KOPT-K1 (cell line): Measurements from ENCODE around the gene FERMT3.

ENCODE experiments used
- H3K27ac ChIP-seq: fragments of 200-600 bp; sonication (generic); 2 replicates; pipeline ENCODE4 v1.5.1; 2016; ENCODE audit warnings: antibody characterized with exemption, mild to moderate bottlenecking, low read depth, low read length; ENCODE audit not compliant: poor library complexity, severe bottlenecking
- H3K36me3 ChIP-seq: fragments of 200-600 bp; sonication (generic); 2 replicates; pipeline ENCODE4 v1.5.1; 2017; ENCODE audit warnings: antibody characterized with exemption, mild to moderate bottlenecking, low read length, moderate library complexity; ENCODE audit not compliant: insufficient read depth
- H3K9me3 ChIP-seq: fragments of 200-600 bp; sonication (generic); 2 replicates; pipeline ENCODE4 v1.5.1; 2017; ENCODE audit warnings: antibody characterized with exemption, low read length, mild to moderate bottlenecking; ENCODE audit not compliant: insufficient read depth, poor library complexity, severe bottlenecking

Gene FERMT3

DNA sequence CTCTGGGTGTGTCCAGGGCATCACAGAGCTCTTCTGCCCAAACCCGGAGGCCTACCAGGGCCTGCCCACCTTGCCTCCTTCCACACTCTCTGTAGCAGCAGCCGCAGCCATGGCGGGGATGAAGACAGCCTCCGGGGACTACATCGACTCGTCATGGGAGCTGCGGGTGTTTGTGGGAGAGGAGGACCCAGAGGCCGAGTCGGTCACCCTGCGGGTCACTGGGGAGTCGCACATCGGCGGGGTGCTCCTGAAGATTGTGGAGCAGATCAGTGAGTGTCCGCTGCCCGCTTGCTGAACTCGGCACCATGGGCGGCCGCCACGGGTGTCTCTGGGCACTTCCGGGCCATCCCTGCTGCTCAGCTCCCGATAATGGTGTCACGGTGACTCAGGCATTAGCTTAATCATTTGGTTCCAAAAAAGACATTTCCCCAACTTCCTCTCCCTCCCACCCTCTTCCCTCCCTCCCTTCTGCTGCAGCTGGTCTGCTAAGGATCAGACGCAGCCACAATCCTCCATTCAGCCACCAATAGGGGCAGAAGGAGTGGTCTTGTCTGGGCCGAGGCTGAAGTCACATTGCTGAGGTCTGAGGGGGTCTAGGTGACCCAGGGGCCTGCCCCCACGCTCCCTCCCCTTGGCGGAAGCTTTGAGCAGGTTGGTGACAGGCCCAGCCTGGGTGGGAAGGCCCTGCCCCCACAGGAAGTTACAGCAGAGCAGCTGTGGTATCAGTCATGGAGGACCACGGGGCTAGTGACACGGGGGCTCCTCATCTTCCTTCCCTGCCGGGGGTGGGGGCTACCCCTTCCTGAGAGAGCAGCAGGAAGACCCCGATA lies 950 bp downstream of the FERMT3 start:
- H3K36me3 ChIP-seq, result peaks cover 78% of the 10 kb centered on the region
- H3K9me3 ChIP-seq, result no peaks in the 10 kb centered on the region
- peak overlapping the region; percentile 93 for H3K27ac ChIP-seq

DNA sequence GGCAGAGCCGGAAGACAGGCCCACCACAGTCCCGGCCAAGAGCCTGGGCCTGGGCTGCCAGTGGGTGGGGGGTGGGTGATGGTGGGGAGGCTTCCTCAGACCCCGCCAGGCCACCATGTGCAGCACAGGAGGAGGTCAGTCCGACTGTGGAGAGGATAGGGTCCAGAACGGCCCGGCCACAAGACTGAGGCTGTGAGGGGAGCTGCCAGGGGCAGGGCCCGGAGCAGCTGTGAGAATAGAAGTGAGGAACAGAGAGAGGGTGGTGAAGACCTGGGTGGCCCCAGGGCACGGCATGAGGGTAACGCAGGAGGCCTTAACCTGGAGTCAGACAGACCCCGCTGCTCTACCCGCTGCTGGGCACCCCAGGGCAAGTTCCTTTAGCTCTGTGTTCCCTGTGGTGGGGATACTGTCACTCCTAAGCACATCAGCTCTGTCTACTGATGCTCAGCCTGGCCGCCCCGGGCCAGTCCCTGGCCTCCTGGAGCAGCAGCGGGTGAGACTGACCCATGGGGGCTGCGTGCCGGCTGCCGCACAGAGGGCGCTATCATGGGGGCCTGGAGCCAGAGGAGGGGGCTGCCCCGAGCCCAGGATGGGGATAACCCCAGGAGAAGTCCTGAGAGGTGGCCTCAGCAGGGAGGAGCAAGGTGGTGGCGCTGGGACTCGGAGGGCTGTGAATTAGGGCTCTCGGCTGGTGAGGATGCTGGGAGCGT lies 1.7 kb downstream of the FERMT3 start:
- Histone ChIP-seq H3K36me3 (peaks cover 77% of the 10 kb centered on the region), H3K27ac (peak overlapping the region; percentile 93), H3K9me3 (no peaks in the 10 kb centered on the region)

DNA sequence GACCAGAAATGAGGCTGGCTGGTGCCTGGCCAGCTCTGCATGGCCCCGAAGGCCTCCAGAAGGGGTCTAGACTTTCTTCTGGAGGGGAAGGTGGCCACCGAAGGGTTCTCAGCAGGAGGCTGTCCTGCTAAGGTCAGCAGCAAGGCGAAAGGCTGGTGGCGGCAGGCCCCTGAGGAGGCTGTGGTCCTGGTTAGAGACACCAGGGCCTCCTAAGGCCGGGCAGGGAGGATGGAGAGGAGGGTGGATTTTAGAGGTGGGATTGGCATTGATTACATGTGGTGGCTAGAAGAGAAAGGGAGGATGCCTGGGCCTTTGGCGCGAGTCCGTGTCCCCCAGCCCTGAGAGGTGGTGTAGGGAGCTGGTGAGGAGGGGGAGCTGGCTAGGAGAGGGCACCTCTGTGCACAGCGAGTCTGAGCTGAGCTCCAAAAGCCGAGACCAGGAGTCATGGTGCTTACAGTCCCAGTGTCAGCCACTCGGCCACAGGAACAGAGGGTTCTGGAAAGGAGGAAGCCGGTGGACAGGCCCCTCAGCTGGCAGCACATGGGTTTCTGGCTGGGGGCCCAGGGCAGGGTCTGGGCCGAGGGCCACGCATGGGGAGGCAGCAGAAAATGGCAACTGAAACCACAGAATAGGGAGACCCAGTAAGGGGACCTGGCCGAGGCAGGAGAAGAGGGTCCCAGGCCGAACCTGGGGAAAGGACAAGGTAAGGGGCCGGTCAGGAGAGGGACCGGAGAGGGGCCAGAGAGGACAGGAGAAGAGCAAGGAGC lies 2.5 kb downstream of the FERMT3 start:
- Histone ChIP-seq H3K27ac (peak overlapping the region; percentile 93), H3K9me3 (no peaks in the 10 kb centered on the region), H3K36me3 (peaks cover 76% of the 10 kb centered on the region)

DNA sequence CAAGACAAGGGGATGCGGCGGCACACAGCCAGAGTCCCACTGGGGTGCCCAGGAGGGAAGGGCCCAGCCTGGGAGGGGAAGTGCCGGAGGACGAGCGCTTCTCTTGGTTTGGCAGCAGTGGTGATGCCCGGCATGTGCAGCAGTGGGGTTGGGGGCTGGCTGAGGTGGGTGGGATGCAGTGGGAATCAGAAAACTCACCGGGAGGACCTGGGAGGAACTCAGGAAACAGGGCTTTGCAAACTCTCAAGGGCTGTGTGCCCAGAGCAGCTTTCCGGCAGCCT lies 3.0 kb downstream of the FERMT3 start:
- H3K9me3 ChIP-seq, result no peaks in the 10 kb centered on the region
- peaks cover 76% of the 10 kb centered on the region for H3K36me3 ChIP-seq
- H3K27ac ChIP-seq, result no peak overlapping the region

DNA sequence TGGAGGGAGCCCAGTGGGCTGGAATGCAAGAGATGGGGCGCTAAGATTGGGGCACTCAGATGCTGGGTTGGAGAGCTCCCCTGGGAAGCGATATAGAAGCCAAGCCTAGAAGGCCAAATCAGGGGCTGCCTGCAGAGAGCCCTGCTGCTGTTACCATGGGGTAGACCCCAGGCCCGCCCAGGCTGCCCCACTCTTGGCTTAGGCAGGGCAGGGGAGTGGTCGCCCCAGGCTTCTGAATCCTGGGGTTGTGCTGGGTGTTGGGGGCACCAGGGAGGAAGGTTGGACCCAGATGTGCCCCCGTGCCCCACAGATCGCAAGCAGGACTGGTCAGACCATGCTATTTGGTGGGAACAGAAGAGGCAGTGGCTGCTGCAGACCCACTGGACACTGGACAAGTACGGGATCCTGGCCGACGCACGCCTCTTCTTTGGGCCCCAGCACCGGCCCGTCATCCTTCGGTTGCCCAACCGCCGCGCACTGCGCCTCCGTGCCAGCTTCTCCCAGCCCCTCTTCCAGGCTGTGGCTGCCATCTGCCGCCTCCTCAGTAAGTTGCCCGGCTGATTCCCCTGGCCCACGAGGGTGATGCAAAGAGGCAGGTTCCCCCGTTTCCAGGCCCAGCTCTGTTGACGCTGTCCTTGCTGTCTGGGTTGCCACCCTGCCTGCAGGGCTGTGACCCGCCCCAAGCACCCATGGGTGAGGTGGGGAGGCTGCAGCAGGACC lies 3.9 kb downstream of the FERMT3 start:
- Histone ChIP-seq H3K9me3 (no peaks in the 10 kb centered on the region), H3K27ac (no peak overlapping the region), H3K36me3 (peaks cover 76% of the 10 kb centered on the region)

DNA sequence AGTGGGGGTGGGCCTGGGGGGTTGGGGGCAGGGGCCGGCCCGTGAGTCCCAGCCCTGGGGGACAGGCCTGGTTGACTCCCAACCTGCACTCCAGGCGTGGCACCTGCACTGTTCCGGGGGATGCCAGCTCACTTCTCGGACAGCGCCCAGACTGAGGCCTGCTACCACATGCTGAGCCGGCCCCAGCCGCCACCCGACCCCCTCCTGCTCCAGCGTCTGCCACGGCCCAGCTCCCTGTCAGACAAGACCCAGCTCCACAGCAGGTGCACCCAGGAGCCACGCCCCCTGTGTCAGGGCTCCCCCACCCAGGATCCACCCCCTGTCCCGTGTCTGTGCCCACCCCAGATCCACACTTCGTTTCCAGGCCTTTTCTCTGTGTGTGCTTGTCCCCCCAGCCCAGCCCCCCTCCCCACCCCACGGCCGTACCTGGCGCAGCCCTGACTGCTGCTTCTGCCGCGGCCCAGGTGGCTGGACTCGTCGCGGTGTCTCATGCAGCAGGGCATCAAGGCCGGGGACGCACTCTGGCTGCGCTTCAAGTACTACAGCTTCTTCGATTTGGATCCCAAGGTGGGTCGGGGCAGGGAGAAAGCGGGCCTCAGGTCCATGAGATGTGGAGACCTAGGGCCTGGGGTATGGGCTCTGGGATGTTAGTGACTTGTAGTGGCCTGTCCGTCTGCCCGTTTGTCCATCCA lies 4.8 kb downstream of the FERMT3 start:
- Histone ChIP-seq H3K36me3 (peaks cover 79% of the 10 kb centered on the region), H3K9me3 (no peaks in the 10 kb centered on the region)

DNA sequence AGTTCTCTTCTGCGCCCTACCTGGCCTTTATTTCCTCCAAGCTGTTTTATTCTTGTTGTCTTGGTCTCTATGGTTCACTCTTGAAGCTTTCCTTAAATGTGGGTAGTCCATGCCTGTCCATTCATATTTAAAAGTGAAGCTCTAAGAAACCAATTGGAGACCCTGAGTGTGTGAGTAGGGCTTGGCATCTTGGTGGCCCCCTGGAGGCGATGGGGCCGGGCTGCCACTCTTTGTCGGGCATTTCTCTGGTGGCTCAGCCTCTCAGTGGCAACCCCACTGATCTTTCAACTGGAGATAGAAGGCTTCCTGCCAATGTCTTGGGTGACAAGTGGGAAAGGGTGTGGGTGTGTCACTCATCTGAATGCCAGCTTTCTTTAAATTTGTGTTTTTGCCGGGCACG lies 10.4 kb downstream of the FERMT3 start:
- Histone ChIP-seq H3K9me3 (no peaks in the 10 kb centered on the region), H3K27ac (no peak overlapping the region), H3K36me3 (peaks cover 96% of the 10 kb centered on the region)

More for the DNA sequence above, 4.8 kb downstream of the FERMT3 start:
- H3K27ac ChIP-seq, result no peak overlapping the region

DNA sequence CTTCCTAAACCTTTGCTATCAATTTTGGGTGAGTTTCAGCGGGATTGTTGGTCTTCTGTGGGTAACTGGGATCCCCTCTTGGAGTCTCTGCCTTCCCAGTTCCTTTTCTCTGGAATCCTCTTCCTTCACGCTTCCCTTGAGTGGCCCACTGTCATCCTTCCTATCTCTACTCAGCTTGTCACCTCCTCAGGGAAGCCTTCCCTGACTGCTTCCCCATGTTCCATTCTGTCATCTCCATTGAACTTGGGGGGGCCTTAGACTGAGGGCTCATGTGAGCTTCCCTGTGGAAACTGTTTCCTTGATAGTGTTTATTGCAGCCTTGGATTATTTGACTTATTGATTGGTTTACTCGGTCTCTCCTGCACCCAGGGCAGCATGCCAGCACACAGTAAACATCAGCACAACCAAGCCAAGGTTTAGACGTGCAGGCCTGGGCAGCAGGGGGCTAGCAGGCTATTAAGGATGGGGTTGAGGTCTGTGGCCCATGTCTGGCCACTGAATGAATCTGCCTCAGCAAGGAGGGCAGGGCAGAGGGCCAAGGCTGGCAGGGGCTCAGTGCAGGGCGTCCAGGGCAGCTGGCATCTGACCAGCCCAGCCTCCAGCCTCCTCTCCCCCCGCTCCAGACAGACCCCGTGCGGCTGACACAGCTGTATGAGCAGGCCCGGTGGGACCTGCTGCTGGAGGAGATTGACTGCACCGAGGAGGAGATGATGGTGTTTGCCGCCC lies 12.3 kb downstream of the FERMT3 start:
- H3K9me3 ChIP-seq, result no peaks in the 10 kb centered on the region
- H3K27ac ChIP-seq, result no peak overlapping the region
- peaks cover 92% of the 10 kb centered on the region for H3K36me3 ChIP-seq

DNA sequence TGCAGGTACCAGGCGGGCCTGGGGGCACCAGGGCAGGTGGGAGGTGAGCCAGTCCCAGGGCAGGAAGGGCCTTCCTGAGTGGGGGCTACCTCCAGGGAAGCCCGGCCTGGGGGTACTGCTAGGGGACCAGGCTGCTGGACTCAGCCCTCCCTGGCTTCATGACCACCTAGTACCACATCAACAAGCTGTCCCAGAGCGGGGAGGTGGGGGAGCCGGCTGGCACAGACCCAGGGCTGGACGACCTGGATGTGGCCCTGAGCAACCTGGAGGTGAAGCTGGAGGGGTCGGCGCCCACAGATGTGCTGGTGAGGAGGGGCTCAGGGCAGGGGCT lies 12.8 kb downstream of the FERMT3 start:
- Histone ChIP-seq H3K36me3 (peaks cover 92% of the 10 kb centered on the region), H3K27ac (no peak overlapping the region), H3K9me3 (no peaks in the 10 kb centered on the region)

DNA sequence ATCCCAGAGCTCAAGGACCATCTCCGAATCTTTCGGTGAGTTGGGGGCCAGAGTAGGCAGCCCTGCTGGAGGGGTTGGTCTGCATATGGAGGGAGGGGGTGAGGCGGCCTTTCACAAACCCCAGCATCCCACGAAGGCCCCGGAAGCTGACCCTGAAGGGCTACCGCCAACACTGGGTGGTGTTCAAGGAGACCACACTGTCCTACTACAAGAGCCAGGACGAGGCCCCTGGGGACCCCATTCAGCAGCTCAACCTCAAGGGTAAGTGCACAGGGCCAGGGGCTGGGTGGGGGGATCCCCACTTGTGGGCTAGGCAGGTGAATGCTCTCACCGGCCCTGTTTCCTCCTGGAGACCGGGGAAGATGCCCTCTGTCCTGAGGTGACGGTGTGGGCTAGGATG lies 13.2 kb downstream of the FERMT3 start:
- Histone ChIP-seq H3K9me3 (no peaks in the 10 kb centered on the region), H3K27ac (no peak overlapping the region), H3K36me3 (peaks cover 91% of the 10 kb centered on the region)

DNA sequence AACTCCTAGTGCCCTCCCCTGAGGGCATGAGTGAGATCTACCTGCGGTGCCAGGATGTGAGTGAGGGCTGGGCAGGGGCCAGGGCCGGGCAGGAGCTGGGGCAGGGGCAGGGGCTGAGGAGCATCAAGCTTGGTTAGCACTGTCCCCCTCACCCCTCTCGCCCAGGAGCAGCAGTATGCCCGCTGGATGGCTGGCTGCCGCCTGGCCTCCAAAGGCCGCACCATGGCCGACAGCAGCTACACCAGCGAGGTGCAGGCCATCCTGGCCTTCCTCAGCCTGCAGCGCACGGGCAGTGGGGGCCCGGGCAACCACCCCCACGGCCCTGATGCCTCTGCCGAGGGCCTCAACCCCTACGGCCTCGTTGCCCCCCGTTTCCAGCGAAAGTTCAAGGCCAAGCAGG lies 13.8 kb downstream of the FERMT3 start:
- Histone ChIP-seq H3K9me3 (no peaks in the 10 kb centered on the region), H3K27ac (no peak overlapping the region), H3K36me3 (peaks cover 86% of the 10 kb centered on the region)

DNA sequence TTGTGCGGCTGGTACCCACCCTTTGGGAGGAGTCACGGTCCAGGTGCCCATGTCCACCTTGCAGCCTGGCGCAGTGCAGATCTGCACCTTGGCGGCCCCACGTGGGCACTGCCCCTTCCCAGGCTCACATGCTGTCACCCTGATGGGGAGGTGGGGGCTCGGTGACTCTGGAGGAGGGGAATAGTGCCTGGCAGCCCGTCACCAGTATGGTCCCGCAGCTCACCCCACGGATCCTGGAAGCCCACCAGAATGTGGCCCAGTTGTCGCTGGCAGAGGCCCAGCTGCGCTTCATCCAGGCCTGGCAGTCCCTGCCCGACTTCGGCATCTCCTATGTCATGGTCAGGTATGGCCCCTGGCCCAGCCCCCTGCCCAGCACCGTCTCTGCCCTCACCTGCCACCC lies 14.3 kb downstream of the FERMT3 start:
- peaks cover 81% of the 10 kb centered on the region for H3K36me3 ChIP-seq
- H3K9me3 ChIP-seq, result no peaks in the 10 kb centered on the region
- no peak overlapping the region for H3K27ac ChIP-seq

DNA sequence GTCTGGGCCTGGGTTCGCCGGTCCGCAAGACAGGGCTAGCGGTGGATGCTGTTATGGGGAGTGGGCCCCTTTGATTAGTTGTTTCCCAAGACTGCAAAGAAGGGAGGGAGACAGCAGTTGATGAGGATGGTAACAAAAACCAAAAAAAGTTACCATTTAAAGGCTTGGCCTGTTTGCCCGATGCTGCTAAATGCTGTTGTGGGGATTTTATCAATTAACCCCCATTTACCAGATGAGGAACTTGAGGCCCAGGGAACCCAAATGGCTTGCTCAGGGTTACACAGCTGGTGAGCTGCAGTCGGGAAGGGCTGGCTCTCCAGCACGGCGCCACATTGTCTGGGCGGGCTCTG lies 16.1 kb downstream of the FERMT3 start:
- H3K36me3 ChIP-seq, result peaks cover 64% of the 10 kb centered on the region
- H3K9me3 ChIP-seq, result no peaks in the 10 kb centered on the region
- no peak overlapping the region for H3K27ac ChIP-seq

DNA sequence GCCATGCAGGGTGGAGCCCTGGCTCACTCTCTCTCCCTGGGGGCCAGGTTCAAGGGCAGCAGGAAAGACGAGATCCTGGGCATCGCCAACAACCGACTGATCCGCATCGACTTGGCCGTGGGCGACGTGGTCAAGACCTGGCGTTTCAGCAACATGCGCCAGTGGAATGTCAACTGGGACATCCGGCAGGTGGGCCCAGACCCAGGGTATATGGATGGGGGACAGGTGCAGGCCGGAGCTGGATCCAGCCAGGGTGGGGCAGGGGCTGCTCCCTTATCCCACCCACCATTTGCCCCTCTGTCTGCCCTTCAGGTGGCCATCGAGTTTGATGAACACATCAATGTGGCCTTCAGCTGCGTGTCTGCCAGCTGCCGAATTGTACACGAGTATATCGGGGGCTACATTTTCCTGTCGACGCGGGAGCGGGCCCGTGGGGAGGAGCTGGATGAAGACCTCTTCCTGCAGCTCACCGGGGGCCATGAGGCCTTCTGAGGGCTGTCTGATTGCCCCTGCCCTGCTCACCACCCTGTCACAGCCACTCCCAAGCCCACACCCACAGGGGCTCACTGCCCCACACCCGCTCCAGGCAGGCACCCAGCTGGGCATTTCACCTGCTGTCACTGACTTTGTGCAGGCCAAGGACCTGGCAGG lies 16.6 kb downstream of the FERMT3 start:
- no peak overlapping the region for H3K27ac ChIP-seq
- no peaks in the 10 kb centered on the region for H3K9me3 ChIP-seq
- H3K36me3 ChIP-seq, result peaks cover 59% of the 10 kb centered on the region
